Endometrial microvascular endothelial cells (primary cell): Measurements from ENCODE around the gene SNRPN. TPM values are rescaled to one million over a fixed set of nuclear protein-coding genes. Genes with fewer than 3 reads are reported as not detected.
"Not testable (repeated sequence)": the region's sequence is repeated elsewhere in the genome, so short reads cannot be mapped to it uniquely, and the experiment has no call there.

Experiments used
- in situ Hi-C: cut with HindIII; loops from 2 replicates; pipeline ENCODE4 v1.10.0; 2017; ENCODE audit warnings: low sequenced_read_pairs, low pct_unique_long_range_greater_than_20kb; ENCODE audit errors: inconsistent ontology term
- total RNA-seq: library from RNA; depleted of rRNA; stranded (reverse); fragments of >200 nt; gene quantifications from one replicate; pipeline ENCODE4 v1.2.3, GENCODE V29; 2015; ENCODE audit errors: inconsistent ontology term

The SNRPN gene
- total RNA-seq: 44.4 TPM

DNA sequence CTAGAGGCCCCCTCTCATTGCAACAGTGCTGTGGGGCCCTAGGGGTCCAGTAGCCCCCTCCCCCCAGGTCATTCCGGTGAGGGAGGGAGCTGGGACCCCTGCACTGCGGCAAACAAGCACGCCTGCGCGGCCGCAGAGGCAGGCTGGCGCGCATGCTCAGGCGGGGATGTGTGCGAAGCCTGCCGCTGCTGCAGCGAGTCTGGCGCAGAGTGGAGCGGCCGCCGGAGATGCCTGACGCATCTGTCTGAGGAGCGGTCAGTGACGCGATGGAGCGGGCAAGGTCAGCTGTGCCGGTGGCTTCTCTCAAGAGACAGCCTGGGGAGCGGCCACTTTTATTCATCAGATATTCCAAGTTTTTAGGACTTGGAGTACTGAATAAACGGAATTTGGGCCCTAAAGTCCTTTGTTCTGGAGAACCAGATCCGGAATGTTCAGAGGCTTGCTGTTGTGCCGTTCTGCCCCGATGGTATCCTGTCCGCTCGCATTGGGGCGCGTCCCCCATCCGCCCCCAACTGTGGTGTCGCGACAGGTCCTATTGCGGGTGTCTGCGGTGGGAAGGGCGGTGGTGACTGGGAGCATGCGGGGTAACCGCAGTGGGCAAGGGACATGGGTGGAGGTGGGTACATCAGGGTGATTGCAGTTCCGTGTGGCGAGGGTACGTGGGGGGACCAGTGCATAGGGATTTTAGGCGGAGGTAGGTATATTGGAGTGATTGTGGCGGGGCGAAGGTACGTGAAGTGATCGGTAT, at the start of gene SNRPN, which contains the start of gene SNURF:
Gene SNRPN (plus strand): TSS at position 205 of the 748 bp plus-strand sequence. CDS start 19,467 bp downstream, outside the sequence.
Gene SNURF (plus strand): TSS at position 205 of the 748 bp plus-strand sequence. CDS start 62 bp downstream, at position 267.
- in situ Hi-C loops: no loop called here

DNA sequence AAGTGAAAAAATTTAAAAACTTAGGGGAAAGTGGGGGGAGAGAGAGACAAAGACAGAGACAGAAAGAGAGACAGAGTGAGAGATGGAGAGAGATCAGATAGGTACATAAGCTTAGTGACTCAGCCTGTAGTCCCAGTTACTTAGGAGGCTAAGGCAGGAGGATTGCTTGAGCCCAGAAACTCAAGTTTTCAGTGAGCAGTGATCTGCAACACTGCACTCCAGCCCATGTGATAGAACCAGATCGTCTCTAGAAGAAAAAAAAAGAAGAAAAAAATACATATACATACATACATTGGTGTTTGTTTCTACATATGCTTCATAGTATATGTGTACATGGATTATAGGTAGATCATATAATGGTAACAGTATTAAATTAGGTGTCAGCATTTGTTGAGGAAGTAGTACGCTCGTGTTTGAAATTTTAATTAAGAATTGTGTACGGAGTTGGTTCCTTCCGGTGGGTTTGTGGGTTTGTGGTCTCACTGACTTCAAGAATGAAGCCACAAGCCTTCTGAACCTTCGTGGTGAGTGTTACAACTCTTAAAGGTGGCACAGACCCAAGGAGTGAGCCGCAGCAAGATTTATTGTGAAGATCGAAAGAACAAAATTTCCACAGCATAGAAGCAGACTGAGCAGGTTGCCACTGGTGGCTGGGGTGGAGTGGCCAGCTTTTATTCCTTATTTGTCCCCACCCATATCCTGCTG, 38.3 kb upstream of the SNRPN start:
- in situ Hi-C loops: no loop called here

DNA sequence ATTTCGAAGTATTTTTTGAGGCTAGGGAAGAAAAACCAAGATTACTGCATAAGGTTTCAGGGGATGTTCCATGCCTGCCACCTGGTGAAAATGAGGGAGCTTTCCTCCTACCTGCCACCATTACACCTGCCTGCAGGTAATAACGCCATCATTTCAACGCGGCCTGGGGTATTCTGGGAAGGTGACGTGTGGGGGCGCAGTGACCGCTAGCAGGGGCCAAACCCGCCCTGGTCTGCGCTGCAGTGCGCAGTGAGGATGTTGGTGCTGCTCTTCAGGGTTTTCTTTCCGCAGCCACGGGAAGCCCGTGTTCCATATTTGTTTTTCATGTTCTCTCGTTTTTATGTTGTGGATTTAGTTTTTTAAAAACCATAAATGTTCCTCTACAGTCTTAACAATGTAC, 37.4 kb upstream of the SNRPN start:
- in situ Hi-C loops: no loop called here

DNA sequence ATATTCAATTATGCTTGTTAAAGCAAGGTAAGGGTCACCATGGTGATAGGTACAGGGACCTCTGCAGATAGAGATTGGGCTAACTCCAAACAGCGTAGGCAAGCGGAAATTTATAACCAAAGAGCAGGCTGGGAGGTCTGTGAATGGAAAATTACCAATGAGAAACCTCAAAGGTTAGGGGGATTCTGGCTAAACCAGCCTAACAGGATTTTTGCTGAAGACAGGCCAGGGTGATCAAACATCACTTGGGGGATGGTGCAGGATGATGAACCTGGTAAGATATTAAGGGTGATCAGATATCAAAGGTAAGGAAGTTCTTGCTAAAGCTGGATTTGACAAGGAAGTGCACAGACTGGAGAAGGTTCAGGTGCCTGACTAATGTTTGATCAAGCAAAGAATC, 35.3 kb upstream of the SNRPN start:
- in situ Hi-C loops: no loop called here

DNA sequence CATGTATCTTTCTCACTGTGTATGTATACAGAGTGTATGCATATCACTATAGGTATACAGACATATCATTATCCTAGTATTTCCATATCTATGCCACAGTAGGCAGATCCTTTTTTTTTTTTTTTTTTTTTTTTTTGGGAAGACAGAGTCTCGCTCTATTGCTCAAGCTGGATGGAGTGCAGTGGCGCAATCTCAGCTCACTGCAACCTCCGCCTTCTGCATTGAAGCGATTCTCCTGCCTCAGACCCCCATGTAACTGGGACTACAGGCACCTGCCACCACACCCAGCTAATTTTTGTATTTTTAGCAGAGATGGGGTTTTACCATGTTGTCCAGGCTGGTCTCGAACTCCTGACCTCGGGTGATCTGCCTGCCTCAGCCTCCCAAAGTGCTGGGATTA, 32.0 kb upstream of the SNRPN start:
- in situ Hi-C loops: not testable (repeated sequence)

DNA sequence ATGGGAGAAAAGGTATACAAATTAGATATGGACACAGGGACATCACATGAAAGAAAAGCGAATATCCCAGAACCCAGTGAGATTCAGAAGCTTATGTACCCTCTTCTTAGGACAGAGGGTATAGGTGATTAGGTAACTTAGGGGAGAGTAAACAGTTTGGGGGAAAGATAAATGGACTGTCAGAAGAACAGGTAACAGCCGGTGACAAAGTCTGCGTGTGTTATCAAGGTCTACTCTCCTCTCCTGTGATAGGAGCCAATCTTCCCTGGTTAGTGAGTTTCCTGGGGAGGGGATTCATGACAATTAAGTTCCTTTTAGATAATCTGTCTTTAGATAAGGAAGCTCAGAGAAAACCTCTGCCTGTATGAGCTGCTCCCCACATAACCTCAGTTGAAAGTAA, 30.6 kb upstream of the SNRPN start:
- in situ Hi-C loops: no loop called here

DNA sequence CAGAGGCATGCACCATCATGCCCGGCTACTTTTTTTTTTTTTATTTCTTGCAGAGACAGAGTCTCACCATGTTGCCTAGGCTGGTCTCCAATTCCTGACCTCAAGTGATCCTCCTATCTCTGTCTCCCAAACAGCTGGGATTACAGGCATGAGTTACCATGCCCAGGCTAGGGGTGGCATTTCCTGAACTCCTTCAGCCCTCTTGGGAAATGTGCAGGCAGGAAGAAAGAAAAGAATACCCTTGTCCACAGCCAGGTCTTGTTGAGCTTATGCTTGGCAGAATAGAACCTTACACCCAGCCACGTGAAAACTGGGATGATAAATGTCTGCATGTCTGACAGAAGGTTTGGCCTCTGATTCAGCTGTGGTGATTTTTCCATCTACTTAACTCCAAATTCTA, 30.2 kb upstream of the SNRPN start:
- in situ Hi-C loops: no loop called here

DNA sequence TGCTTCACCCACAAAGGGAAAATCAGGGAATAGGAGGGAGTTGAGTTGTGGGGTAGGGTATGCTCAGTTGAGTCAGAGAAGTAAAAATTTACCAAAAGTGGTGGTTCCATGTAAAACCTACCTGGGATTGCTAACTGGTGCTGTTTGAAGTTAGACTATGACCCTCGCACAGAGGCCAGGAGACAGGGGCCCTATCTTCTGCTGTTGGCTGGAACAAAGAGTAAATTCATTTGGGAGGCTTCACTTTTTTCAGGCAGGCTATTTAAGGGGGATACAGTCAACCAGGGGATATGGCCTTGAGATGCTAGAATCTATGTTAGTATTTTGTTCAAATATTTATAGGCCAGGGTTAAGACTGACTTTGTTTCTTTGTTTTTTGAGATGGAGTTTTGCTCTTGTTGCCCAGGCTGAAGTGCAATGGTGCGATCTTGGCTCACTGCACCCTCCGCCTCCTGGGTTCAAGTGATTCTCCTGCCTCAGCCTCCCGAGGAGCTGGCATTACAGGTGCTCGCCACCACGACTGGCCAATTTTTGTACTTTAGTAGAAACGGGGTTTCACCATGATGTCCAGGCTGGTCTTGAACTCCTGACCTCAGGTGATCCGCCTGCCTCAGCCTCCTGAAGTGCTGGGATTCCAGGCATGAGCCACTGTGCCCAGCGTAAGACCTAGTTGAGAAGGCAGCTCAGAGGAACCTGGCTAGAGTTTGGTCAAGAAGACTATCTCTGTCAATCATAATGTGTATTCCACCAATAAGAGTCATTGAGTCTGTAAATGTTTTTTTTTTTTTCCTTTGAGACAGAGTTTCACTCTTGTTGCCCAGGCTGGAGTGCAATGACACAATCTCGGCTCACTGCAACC, 22.7 kb upstream of the SNRPN start:
- in situ Hi-C loops: not testable (repeated sequence)

DNA sequence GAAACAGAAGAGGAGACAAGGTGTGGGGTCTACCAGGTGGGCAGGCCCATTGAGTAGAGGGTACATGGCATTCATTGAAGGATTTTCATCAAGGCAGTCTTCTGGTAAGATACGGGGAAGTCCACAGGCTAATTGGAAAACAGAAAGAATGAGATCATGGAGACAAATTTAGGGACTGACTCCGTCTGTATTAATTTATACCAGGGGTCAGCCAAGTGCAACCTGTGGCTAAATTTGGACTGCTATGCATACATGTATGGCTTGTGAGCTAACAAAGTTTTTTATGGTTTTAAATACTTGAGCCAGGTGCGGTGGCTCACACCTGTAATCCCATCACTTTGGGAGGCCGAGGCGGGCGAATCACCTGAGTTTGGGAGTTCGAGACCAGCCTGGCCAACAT, 21.1 kb upstream of the SNRPN start:
- in situ Hi-C loops: no loop called here

DNA sequence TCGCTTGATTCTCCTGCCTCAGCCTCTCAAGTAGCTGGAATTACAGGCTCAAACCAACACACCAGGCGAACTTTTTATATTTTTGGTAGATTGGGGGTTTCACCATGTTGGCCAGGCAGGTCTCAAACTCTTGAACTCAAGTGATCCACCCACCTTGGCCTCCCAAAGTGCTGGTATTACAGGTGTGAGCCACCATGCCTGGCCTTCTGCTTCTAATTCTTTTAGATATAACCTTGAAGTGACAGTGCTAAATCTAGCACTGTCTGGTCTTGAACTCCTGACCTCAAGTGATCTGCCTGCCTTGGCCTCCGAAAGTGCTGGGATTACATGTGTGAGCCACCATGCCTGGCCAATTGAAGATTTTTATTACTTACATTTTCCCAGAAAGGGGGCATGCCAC, 16.6 kb upstream of the SNRPN start:
- in situ Hi-C loops: not testable (repeated sequence)

DNA sequence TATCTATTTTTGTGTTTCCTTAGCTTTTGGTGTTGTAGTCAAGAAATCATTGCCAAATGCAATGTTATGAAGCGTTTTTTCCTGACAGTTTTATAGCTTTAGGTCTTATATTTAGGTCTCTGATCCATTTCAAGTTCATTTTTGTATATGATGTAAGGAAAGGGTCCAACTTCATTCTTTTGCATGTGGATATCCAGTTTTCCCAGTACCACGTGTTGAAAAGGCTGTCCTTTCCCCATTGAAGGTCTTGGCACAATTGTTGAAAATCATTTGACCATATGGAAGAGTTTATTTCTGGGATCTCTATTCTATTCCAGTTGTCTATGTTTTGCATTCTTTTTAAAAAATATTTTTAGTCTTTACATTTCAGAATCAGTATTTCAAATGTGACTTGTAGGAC, 14.6 kb upstream of the SNRPN start:
- in situ Hi-C loops: no loop called here

DNA sequence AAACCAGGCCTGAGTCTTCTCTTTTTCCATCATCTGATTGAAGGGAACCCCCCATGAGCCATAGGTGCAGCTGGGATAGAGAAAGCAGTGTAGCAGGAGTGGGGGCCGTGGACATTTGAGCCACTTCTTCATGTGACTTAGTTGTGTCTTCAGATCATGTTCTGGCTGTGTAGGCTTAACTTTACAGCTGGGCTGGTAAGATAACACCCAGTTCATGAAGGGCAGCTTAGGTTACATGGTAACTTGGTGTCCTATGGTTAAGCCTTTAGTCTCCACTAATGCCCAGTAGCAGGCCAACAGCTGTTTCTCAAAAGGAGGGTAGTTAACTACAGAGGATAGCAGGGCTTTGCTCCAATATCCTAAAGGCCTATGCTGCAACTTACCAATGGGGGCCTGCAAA, 11.4 kb upstream of the SNRPN start:
- in situ Hi-C loops: no loop called here

DNA sequence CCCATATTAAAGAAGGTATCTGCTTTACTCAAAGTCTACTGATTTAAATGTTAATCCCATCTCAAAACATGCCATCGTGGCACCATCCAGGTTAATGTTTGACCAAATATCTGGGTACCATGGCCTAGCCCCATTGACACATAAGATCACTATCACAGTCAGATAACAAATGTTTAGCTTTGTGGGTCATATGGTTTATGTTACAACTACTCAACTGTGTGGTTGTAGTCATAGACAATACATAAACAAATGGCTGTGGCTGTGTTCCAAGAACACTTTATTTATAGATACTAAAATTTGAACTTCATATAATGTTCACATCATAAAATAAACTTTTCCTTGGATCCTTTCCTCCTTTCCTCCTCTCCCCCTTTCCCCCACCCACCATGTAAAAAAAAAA, 9.8 kb upstream of the SNRPN start:
- in situ Hi-C loops: no loop called here

DNA sequence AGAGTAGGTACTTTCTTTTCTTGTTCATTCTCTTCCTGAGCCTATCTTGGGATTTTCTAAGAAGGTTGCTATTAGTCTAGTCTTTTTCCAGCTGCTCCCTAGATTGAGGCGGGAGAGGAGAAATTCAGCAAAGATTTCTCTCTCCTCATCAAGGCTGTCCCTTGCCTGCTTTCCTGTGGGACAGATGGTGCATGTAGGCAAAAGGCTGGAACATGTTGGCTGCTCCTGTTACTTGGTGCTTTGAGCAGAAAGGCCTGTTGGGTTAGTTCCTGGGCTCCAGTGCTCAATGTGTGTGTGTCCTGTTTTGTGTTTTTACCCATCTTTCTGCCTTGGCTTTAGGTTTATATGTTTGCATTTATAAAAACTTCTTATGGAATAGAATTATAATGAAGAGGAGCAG, 9.1 kb upstream of the SNRPN start:
- in situ Hi-C loops: no loop called here

DNA sequence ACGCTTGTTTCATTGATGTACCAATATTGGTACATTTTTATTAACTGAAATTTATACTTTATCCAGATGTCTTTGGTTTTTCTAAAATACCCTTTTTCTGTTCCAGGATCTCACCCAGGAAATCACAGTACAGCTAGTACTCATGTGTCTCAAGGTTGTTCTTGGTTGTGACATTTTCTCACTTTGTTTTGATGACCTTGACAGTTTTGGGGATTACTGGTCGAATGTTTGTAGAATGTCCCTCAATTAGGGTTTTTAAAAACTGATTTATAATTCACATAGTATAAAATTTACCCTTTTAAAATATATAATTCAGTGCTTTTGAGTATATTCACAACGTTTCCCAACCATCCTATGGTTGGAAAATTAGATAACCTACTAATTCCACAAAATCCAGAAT, 6.3 kb upstream of the SNRPN start:
- in situ Hi-C loops: no loop called here

DNA sequence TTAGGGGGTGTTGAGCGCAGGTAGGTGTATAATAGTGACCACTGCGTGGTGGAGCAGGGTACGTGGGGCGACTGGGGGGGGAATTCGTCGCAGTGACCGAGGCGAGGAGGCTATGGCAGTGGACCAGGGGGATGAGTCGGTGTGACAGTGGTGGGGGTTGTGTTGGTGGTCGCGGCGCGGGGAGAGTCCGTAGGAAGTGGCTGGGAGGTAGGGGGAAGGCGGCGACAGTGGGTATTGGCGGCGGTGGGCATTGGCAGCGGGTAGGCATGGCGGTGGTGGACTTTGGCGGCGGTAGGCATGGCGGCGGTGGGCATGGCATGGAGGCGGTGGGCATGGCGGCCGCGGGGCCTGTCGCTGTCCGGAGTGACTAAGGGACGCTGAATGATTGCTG, 739 bp downstream of the SNRPN start:
- in situ Hi-C loops: no loop called here

DNA sequence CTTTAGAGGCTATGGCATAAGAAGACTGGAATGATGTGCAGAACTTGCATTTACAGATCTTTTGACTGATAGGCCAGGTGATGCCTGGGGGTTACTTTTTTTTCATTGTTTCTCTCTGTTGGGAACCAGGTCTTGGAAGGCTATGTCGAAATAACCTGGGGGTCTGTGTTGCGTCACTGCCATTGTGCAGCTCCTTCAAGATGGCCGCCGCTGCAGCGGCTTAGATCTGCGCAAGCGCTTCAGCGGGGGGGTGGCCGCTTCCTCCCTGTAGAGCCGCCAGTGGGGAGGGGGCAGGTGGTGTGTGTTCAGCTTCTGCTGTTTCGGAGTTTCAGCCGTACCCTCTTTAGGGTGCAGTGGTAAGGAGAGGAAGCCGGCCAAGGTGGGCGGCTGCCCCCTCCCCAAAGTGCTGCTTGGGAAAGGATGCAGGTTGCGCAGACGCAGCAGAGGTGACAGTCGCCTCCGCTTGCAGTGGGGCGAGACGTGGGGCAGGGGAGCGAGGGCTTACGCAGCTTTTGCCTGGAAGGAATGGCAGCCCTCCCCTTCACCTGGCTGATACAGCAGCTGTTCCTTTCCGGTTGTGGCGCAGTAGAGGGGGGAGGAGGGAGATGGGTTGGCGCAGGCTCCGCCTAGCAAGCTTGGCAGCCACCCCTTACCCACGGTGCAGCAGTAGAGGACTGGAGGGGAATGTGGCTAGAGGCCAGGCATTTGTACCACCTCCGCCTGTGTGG, 1.5 kb downstream of the SNRPN start:
- in situ Hi-C loops: no loop called here

DNA sequence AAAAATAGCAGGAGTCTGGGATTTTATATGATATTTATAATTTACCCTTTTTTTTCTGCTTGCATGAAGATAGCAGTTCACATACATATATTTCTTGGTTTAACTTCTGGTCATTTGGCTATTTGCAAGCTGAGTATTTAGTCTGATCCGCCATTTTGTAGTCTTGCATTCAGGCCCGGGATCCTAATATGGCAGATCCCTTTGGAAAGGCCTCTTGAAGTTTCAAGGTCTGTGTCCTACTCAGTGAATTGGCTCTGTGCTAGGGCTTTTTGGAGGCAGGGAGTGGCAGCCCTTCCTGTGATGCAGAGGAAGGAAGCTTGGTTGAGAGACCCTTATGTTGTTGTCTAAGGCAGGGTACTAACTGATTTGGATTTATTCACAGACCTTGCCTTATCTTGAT, 2.9 kb downstream of the SNRPN start:
- in situ Hi-C loops: no loop called here

DNA sequence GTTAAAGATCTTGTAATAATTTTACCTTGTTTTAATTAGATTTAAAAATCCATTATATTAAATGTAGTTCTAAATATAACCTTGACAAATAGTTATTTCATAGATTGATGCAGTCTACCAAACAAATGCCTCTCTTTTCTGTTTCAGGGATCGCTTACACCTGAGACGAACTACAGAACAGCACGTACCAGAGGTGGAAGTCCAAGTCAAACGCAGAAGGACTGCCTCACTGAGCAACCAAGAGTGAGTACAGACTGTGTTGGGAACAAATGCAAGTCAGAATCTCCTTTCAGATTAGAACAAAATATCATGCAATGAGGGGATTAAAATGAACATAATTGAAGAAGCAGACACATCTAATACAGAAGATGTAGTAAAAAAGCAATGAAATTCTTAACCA, 7.2 kb downstream of the SNRPN start:
- in situ Hi-C loops: no loop called here
